Type B pancreatic cell (in vitro differentiated cells): ENCODE results near the gene LBR. TPM values are rescaled to one million over a fixed set of nuclear protein-coding genes. Genes with fewer than 3 reads are reported as not detected.
"Not testable (repeated sequence)": the region's sequence is repeated elsewhere in the genome, so short reads cannot be mapped to it uniquely, and the experiment has no call there.

Experiments
- DNase-seq: peaks from one replicate; pipeline ENCODE4 v3.0.0; 2021; ENCODE audit warnings: mixed read lengths; ENCODE audit not compliant: unreplicated experiment; ENCODE audit errors: extremely low spot score
- H3K27ac Mint-ChIP-seq: 2 replicates; pipeline ENCODE4 v1.8.0; 2021; ENCODE audit warnings: mild to moderate bottlenecking, mixed read lengths
- H3K27me3 Mint-ChIP-seq: 2 replicates; pipeline ENCODE4 v1.8.0; 2021; ENCODE audit warnings: mixed read lengths
- H3K36me3 Mint-ChIP-seq: 2 replicates; pipeline ENCODE4 v1.8.0; 2021; ENCODE audit warnings: mixed read lengths
- H3K4me1 Mint-ChIP-seq: one replicate; pipeline ENCODE4 v1.8.0; 2021; ENCODE audit warnings: mixed read lengths; ENCODE audit not compliant: unreplicated experiment
- H3K4me3 Mint-ChIP-seq: 2 replicates; pipeline ENCODE4 v1.8.0; 2021; ENCODE audit warnings: mild to moderate bottlenecking, mixed read lengths
- H3K9me3 Mint-ChIP-seq: 2 replicates; pipeline ENCODE4 v1.8.0; 2021; ENCODE audit warnings: mixed read lengths
- total RNA-seq: library from RNA; stranded (reverse); gene quantifications from 2 replicates; pipeline ENCODE4 v1.2.1, GENCODE V29; 2021; ENCODE audit warnings: low replicate concordance
- TF ChIP-seq, protein P1 (sequence below): fragments of 200-600 bp; sonication (generic); conservative IDR thresholded peaks from 2 replicates; pipeline ENCODE4 v1.5.0; 2021; ENCODE audit warnings: antibody characterized with exemption, mild to moderate bottlenecking

The LBR gene
- total RNA-seq, 1 donor from 2014 or later: 94.6 TPM

DNA sequence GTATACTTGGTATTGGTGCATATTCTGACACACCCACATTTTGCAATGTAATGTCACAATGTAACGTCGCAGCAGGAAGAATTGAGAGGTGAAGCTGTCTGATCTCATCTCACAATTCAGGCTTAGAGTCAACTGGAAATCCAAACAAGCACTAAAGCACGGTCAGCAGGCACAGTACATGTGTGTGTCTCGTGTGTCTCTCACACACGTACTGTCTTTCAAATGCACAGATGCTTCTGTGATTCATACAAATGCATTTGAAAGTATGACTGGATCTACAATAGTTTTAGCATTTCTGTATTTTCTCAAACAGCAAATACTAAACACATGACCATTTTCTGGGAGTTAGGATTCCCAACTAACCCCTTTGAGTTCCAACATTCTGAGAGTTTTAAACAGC lies 26.9 kb downstream of the LBR start:
- Mint-ChIP-seq H3K36me3 (peaks cover 52% of the 10 kb centered on the region), H3K4me3 (no peak overlapping the region), H3K27ac (no peak overlapping the region), H3K9me3 (no peaks in the 10 kb centered on the region), H3K27me3 (no peaks in the 10 kb centered on the region), H3K4me1 (no peaks in the 10 kb centered on the region)
- TF ChIP-seq, protein P1, sequence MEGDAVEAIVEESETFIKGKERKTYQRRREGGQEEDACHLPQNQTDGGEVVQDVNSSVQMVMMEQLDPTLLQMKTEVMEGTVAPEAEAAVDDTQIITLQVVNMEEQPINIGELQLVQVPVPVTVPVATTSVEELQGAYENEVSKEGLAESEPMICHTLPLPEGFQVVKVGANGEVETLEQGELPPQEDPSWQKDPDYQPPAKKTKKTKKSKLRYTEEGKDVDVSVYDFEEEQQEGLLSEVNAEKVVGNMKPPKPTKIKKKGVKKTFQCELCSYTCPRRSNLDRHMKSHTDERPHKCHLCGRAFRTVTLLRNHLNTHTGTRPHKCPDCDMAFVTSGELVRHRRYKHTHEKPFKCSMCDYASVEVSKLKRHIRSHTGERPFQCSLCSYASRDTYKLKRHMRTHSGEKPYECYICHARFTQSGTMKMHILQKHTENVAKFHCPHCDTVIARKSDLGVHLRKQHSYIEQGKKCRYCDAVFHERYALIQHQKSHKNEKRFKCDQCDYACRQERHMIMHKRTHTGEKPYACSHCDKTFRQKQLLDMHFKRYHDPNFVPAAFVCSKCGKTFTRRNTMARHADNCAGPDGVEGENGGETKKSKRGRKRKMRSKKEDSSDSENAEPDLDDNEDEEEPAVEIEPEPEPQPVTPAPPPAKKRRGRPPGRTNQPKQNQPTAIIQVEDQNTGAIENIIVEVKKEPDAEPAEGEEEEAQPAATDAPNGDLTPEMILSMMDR: no peak
- DNase-seq: no peak

DNA sequence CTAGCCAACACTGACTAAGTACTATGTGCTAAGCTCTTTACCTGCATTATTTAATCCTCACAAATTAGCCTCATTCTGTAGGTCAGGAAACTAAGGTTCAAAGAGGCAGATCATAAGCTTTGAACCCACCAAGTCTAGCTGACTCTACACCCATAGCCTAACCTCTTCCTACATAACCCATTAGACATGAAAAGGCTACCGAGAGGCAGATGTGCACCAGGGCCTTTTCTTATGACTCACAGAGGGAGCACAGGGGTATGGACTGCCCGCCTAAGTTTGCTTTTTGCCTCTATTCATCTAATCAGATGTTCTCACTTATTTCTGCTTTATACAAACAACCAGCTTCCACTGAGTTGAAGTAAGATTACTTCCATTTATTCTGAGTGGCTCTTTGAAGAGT lies 31.5 kb downstream of the LBR start:
- Mint-ChIP-seq H3K4me3 (no peak overlapping the region), H3K27me3 (no peaks in the 10 kb centered on the region), H3K4me1 (no peaks in the 10 kb centered on the region), H3K27ac (no peak overlapping the region), H3K9me3 (no peaks in the 10 kb centered on the region), H3K36me3 (peaks cover 33% of the 10 kb centered on the region)
- no peak for DNase-seq
- TF ChIP-seq, protein P1: no peak

DNA sequence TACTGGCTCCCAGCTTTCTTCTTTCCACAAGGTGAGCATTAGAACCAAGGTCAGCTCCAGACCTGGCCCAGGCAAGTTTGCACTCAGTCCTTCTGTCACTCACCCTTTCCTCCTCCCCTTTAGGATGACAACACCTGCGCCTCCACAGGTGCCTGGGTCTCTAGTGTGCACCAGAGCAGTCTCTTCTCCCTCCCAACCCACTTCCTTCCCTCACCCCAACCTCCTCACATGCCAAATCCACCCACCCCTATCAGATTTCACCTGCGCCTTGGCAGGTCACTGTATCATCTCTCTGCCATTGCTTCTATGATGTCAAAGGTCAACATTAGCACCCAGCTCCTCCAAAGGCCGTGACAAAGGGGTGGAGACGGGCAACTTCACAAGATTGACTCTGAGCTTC lies 38.0 kb downstream of the LBR start:
- TF ChIP-seq, protein P1: no peak
- H3K9me3 Mint-ChIP-seq: no peaks in the 10 kb centered on the region
- no peak overlapping the region for H3K4me3 Mint-ChIP-seq
- H3K36me3 Mint-ChIP-seq: peaks cover 5% of the 10 kb centered on the region
- H3K27ac Mint-ChIP-seq: no peak overlapping the region
- H3K4me1 Mint-ChIP-seq: peaks cover 6% of the 10 kb centered on the region
- no peak for DNase-seq
- no peaks in the 10 kb centered on the region for H3K27me3 Mint-ChIP-seq

DNA sequence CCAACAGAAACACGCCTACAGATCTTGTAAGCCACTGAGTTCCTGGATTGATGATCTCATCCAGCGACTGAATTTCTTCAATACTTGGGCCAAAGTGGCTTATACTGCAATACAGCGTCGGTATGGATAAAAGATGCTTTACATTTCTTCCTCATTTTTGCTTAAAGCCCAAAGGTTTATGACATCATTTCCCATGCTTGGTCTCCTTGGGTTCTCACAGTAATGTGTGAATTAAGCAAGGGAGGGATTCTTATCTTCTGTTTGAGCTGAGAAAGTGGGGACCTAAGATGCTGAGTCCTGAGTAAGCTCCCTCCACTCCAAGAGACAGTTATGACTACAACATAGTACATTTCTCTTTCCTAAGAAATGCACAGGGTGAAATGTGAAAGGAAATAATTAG lies 39.5 kb downstream of the LBR start:
- no peaks in the 10 kb centered on the region for H3K36me3 Mint-ChIP-seq
- DNase-seq: no peak
- no peak overlapping the region for H3K4me3 Mint-ChIP-seq
- no peak overlapping the region for H3K27ac Mint-ChIP-seq
- peaks cover 6% of the 10 kb centered on the region for H3K4me1 Mint-ChIP-seq
- TF ChIP-seq, protein P1: no peak
- no peaks in the 10 kb centered on the region for H3K27me3 Mint-ChIP-seq
- no peaks in the 10 kb centered on the region for H3K9me3 Mint-ChIP-seq

DNA sequence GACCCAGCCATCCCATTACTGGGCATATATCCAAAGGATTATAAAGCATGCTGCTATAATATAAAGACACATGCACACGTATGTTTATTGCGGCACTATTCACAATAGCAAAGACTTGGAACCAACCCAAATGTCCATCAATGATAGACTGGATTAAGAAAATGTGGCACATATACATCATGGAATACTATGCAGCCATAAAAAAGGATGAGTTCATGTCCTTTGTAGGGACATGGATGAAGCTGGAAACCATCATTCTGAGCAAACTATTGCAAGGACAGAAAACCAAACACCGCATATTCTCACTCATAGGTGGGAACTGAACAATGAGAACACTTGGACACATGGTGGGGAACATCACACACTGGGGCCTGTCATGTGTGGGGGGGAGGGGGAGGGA lies 41.0 kb downstream of the LBR start:
- H3K9me3 Mint-ChIP-seq, H3K4me1 Mint-ChIP-seq, H3K36me3 Mint-ChIP-seq: not testable (repeated sequence)

DNA sequence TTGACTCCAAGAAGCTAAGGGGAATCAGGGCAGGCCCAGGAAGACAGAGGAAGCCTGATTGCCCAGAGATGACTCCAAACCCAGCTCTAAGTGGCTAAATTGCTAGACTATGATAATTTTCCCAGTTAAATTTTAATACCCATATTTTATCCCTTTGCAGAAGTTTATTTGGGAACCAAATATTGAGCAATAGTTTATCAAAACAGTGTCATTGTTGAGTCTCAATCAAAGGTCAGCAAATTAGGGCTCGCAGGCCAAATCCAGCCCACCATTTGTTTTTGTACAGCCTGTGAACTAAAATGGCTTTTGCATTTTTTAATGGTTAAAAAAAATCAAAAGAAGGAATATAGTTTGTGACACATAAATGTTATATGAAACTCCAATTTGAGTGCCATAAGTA lies 47.1 kb downstream of the LBR start:
- no peaks in the 10 kb centered on the region for H3K27me3 Mint-ChIP-seq
- TF ChIP-seq, protein P1: no peak
- no peak for DNase-seq
- H3K9me3 Mint-ChIP-seq: no peaks in the 10 kb centered on the region
- H3K4me3 Mint-ChIP-seq: no peak overlapping the region
- no peak overlapping the region for H3K27ac Mint-ChIP-seq
- peaks cover 9% of the 10 kb centered on the region for H3K4me1 Mint-ChIP-seq
- peaks cover 3% of the 10 kb centered on the region for H3K36me3 Mint-ChIP-seq

More for the DNA sequence above, 41.0 kb downstream of the LBR start:
- H3K27ac Mint-ChIP-seq, H3K27me3 Mint-ChIP-seq, DNase-seq, H3K4me3 Mint-ChIP-seq: not testable (repeated sequence)
